Right lobe of liver (tissue), 6 donors: Measurements from ENCODE around the gene ISL2. TPM values are rescaled to one million over a fixed set of nuclear protein-coding genes. Genes with fewer than 3 reads are reported as not detected.
A peak's percentile ranks its signal among the peaks of the same experiment; 100 is the strongest.

Experiments used
- ATAC-seq, 4 donors: fragments of 200-7000 bp; cut with Tn5 transposase; one replicate each; pipeline ENCODE4 v1.9.1; 2020; ENCODE audit warnings: mild to moderate bottlenecking in 4 of 4, moderate library complexity in 4 of 4
- DNase-seq, 3 donors: peaks; one replicate each; pipeline ENCODE4 v3.0.0-alpha.2; 2020
- H3K27ac ChIP-seq, 3 donors: fragments of 200-600 bp; one replicate each; pipeline ENCODE4 v1.8.0; 2022
- H3K27me3 ChIP-seq, 2 donors: fragments of 200-600 bp; one replicate each; pipeline ENCODE4 v1.8.0; 2022
- H3K36me3 ChIP-seq, 4 donors: fragments of 200-600 bp; sonication (generic) in 1 of 4; one replicate each; pipeline versions ENCODE4 v1.5.1 to v1.8.0; 2017 to 2022; ENCODE audit warnings: control low read depth in 1 of 4
- H3K4me1 ChIP-seq, 4 donors: fragments of 200-600 bp; sonication (generic) in 1 of 4; one replicate each; pipeline versions ENCODE4 v1.5.1 to v1.8.0; 2017 to 2022; ENCODE audit warnings: control low read depth in 1 of 4
- H3K4me3 ChIP-seq, 3 donors: fragments of 200-600 bp; one replicate each; pipeline ENCODE4 v1.8.0; 2022
- H3K9me3 ChIP-seq, 4 donors: fragments of 200-600 bp; sonication (generic) in 1 of 4; one replicate each; pipeline versions ENCODE4 v1.5.1 to v1.8.0; 2017 to 2022; ENCODE audit warnings: control low read depth in 1 of 4
- CTCF ChIP-seq, 4 donors: fragments of 200-600 bp in 3 of 4; fragments of 450-650 bp in 1 of 4; IDR thresholded peaks; one replicate each; pipeline versions ENCODE4 v1.5.1 to v1.8.0; 2016 to 2022; ENCODE audit warnings: antibody characterized with exemption in 4 of 4, mild to moderate bottlenecking in 2 of 4
- POLR2A ChIP-seq: fragments of 450-650 bp; IDR thresholded peaks from one replicate; pipeline ENCODE4 v1.6.1; 2017; ENCODE audit warnings: antibody characterized with exemption, mild to moderate bottlenecking
- WGBS: methylation state at CpG from one replicate; pipeline ENCODE4 v1.1.6; 2018; ENCODE audit warnings: low coverage, low lambda C conversion rate; ENCODE audit not compliant: insufficient coverage; ENCODE audit errors: missing lambda C conversion rate; 5-methylcytosine and 5-hydroxymethylcytosine counted together
- intact Hi-C, 2 donors: fragments of 100-400 bp; cut with DNase I; formaldehyde crosslinking; loops; one replicate each; pipeline versions ENCODE4 v1.11.2 to v1.14.1; 2022
- total RNA-seq, 6 experiments: library from RNA; depleted of rRNA in 2 of 6; stranded (reverse); fragments of >200 nt in 2 of 6; fragmentation: NEBNext Ultra II Directional in 3 of 6; extraction: Animal tissue kit (Norgen Biotek cat#: 25700) in 3 of 6; gene quantifications; one replicate each; pipeline versions ENCODE4 v1.1.0 to v1.2.4, GENCODE V29; 2016 to 2023
- donor health status: DM: no; HTN: yes; CAD: no.
- donor health status: DM: no; HTN: no; CAD: no.
- donor health status: DM: no; HTN: no; CAD: no.
- donor health status: DM: no; HTN: yes; CAD: no.
- donor health status: DM: no; HTN: yes; CAD: no.

The ISL2 gene
- total RNA-seq, 6 experiments from 2014 or later, result not detected

DNA sequence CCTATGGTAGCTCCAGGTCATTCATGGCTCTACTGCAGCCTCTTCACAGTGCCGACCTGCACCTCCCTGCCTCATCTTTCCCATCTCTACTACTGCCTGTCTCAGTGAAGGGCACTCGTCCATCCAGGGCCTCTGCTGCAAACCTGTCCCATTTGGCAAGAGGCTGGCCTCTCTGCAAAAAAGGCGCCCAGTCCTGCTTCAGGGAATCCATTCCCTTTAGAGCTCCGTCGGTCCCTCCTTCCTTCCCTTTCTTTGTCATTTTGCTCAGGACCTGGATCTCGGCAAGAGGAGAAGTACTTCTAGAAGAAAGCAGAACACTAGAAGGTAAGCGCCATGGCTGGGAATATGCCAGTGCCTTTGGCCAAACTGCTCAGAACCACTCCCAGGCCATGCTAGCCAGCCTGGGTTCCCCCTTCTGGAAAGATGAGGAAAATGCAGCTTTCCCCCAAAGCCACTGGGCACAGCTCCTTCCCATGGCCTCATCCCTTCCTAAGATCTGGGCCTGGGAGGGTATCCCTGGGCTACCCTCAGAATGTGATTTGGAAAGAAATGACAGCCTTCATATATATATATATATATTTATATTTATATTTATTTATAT lies 6.4 kb upstream of the ISL2 start:
- intact Hi-C loops, result no loop called here
- Histone ChIP-seq H3K27me3 (peaks cover 0 to 9% of the 10 kb centered on the region in 2 donors), H3K27ac (no peak overlapping the region), H3K4me1 (no peaks in the 10 kb centered on the region), H3K36me3 (no peaks in the 10 kb centered on the region), H3K9me3 (no peaks in the 10 kb centered on the region), H3K4me3 (no peak overlapping the region)
- TF ChIP-seq CTCF (IDR thresholded peaks at IDR 0.05) (peak; percentile 60 to 71 (median 60)), POLR2A (no peak)
- DNase-seq (peak in 2 of 3 donors; percentile 62 to 73), ATAC-seq (peak; percentile 95 to 98 (median 96))
- 48% methylated on average over 5 of the region's 7 CpGs for WGBS

- DNase-seq (no peak), ATAC-seq (no peak)
- Histone ChIP-seq H3K9me3 (no peaks in the 10 kb centered on the region), H3K27me3 (peaks cover 14 to 34% of the 10 kb centered on the region in 2 donors), H3K36me3 (no peaks in the 10 kb centered on the region), H3K4me1 (peaks cover 0 to 4% (median 0%) of the 10 kb centered on the region in 4 donors), H3K27ac (no peak overlapping the region), H3K4me3 (no peak overlapping the region)
- no CpG with 5 or more reads among the region's 1 CpG for WGBS
- TF ChIP-seq CTCF (IDR thresholded peaks at IDR 0.05), result no peak
- intact Hi-C loops, result no loop called here
Observed at GRCh38 chr15:76332796-76333195, 3.8 kb upstream of the ISL2 start.

DNA sequence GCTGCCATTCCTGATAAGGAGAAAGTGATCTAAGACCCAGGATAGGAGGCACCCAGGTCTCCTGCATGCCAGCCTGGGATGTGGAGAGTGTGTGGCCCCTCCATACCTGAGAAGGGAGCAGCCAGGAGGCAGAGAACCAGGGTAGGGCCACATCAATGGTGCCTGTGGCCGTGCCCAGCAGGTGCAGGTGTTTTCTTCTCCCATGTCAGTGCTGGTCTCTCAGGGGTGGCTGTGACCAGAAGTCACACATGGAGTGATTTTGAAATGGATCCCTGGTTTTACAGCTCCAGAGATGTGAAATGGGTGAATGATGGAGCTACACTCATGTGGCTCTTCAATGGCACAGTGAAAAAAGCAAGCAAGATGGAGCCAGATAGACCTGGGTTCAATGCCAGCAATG lies 3.3 kb upstream of the ISL2 start:
- H3K27me3 ChIP-seq, result peaks cover 18 to 39% of the 10 kb centered on the region in 2 donors
- H3K36me3 ChIP-seq, result no peaks in the 10 kb centered on the region
- H3K9me3 ChIP-seq, result no peaks in the 10 kb centered on the region
- no peak overlapping the region for H3K4me3 ChIP-seq
- intact Hi-C loops, result no loop called here
- ATAC-seq (no peak), DNase-seq (no peak)
- H3K27ac ChIP-seq, result no peak overlapping the region
- TF ChIP-seq CTCF (IDR thresholded peaks at IDR 0.05), result no peak
- no peak for TF ChIP-seq POLR2A
- peaks cover 0 to 9% (median 0%) of the 10 kb centered on the region in 4 donors for H3K4me1 ChIP-seq
- 100% methylated on average over 1 of the region's 1 CpG for WGBS

- intact Hi-C loops, result no loop called here
- ATAC-seq (peak in 2 of 4 donors; percentile 23 to 24), DNase-seq (no peak)
- H3K9me3 ChIP-seq, result no peaks in the 10 kb centered on the region
- H3K4me1 ChIP-seq, result peaks cover 0 to 10% (median 0%) of the 10 kb centered on the region in 4 donors
- 43% methylated on average over 5 of the region's 9 CpGs for WGBS
- no peaks in the 10 kb centered on the region for H3K36me3 ChIP-seq
- peaks cover 18 to 45% of the 10 kb centered on the region in 2 donors for H3K27me3 ChIP-seq
- H3K4me3 ChIP-seq, result no peak overlapping the region
- H3K27ac ChIP-seq, result no peak overlapping the region
- TF ChIP-seq CTCF (IDR thresholded peaks at IDR 0.05), result peak in 2 of 4 donors; percentile 13 to 21
- no peak for TF ChIP-seq POLR2A
Observed at GRCh38 chr15:76333720-76334437, 2.7 kb upstream of the ISL2 start.
